Sigmoid colon (tissue), 7 donors: ENCODE results near the gene FEZ2. TPM values are rescaled to one million over a fixed set of nuclear protein-coding genes. Genes with fewer than 3 reads are reported as not detected.

Experiments
- DNase-seq: peaks from one replicate; pipeline ENCODE4 v3.0.0-alpha.2; 2019
- H3K27ac ChIP-seq, 4 donors: fragments of 200-600 bp; sonication (generic); one replicate each; pipeline ENCODE4 v1.5.1; 2016 to 2019; ENCODE audit warnings: mild to moderate bottlenecking in 1 of 4
- H3K27me3 ChIP-seq, 3 donors: fragments of 200-600 bp; sonication (generic); one replicate each; pipeline ENCODE4 v1.5.1; 2019; ENCODE audit warnings: mild to moderate bottlenecking in 1 of 3
- H3K36me3 ChIP-seq, 4 donors: fragments of 200-600 bp; sonication (generic); one replicate each; pipeline ENCODE4 v1.5.1; 2016 to 2019
- H3K4me1 ChIP-seq, 4 donors: fragments of 200-600 bp; sonication (generic); one replicate each; pipeline ENCODE4 v1.5.1; 2017 to 2019
- H3K4me3 ChIP-seq, 4 donors: fragments of 200-600 bp; sonication (generic); one replicate each; pipeline ENCODE4 v1.5.1; 2017 to 2019; ENCODE audit warnings: mild to moderate bottlenecking in 2 of 4, moderate library complexity in 1 of 4
- H3K9me3 ChIP-seq, 4 donors: fragments of 200-600 bp in 3 of 4; sonication (generic) in 3 of 4; one replicate each; pipeline versions ENCODE4 v1.5.1 to v1.6.1; 2013 to 2019
- CTCF ChIP-seq, 4 experiments: fragments of 450-650 bp in 3 of 4; fragments of 200-600 bp in 1 of 4; IDR thresholded peaks; one replicate each; pipeline ENCODE4 v1.5.1; 2016 to 2019; ENCODE audit warnings: antibody characterized with exemption in 4 of 4, mild to moderate bottlenecking in 3 of 4, moderate library complexity in 2 of 4
- EP300 ChIP-seq, 4 donors: sonication (generic); formaldehyde crosslinking; IDR thresholded peaks; one replicate each; pipeline ENCODE4 v1.6.1; 2017; ENCODE audit warnings: antibody characterized with exemption in 4 of 4
- POLR2A ChIP-seq, 2 donors: fragments of 450-650 bp; IDR thresholded peaks; one replicate each; pipeline ENCODE4 v1.6.1; 2016; ENCODE audit warnings: antibody characterized with exemption in 2 of 2, mild to moderate bottlenecking in 2 of 2, moderate library complexity in 2 of 2
- POLR2AphosphoS5 ChIP-seq, 4 donors: sonication (generic); formaldehyde crosslinking; IDR thresholded peaks; one replicate each; pipeline ENCODE4 v1.6.1; 2017; ENCODE audit warnings: antibody characterized with exemption in 4 of 4
- WGBS, 2 donors: extraction: QIAGEN DNeasy Blood & Tissue Kit; methylation state at CpG; one replicate each; pipeline ENCODE4 v1.1.7; 2013; 5-methylcytosine and 5-hydroxymethylcytosine counted together
- intact Hi-C: fragments of 100-400 bp; cut with DNase I; formaldehyde crosslinking; loops from one replicate; pipeline ENCODE4 v1.15.1; 2023
- polyA plus RNA-seq, 3 donors: library from polyadenylated mRNA; stranded (reverse); fragments of 200-250 nt; gene quantifications; one replicate each; pipeline ENCODE4 v1.2.3, GENCODE V29; 2013
- total RNA-seq, 4 donors: library from RNA; depleted of rRNA; stranded (reverse); fragments of >200 nt; gene quantifications; one replicate each; pipeline ENCODE4 v1.1.0, GENCODE V29; 2016
- donor health status: healthy with polysubstance abuse.
- donor health status: Bipolar disorder and iron deficiency.
- donor health status: healthy.

The FEZ2 gene
- total and polyA plus RNA-seq, 7 donors, result 25.9 to 53.9 (median 41.8) TPM

GRCh38 chr2:36626071-36626470, 28.1 kb upstream of the FEZ2 start:
- H3K27me3 ChIP-seq, result no peaks in the 10 kb centered on the region
- 96 to 97% methylated on average over 3 of the region's 3 CpGs for WGBS, 2 donors
- no peak overlapping the region for H3K27ac ChIP-seq
- H3K36me3 ChIP-seq, result no peaks in the 10 kb centered on the region
- no peak for DNase-seq
- intact Hi-C loops, result no loop called here
- no peaks in the 10 kb centered on the region for H3K4me1 ChIP-seq
- no peak overlapping the region for H3K4me3 ChIP-seq
- TF ChIP-seq POLR2AphosphoS5 (IDR thresholded peaks at IDR 0.05) (no peak), CTCF (IDR thresholded peaks at IDR 0.05) (no peak), POLR2A (IDR thresholded peaks at IDR 0.05) (no peak), EP300 (IDR thresholded peaks at IDR 0.05) (no peak)
- H3K9me3 ChIP-seq, result peaks cover 0 to 9% (median 5%) of the 10 kb centered on the region in 4 donors

GRCh38 chr2:36625304-36625703, 27.3 kb upstream of the FEZ2 start:
- DNase-seq, result no peak
- Histone ChIP-seq H3K27me3 (no peaks in the 10 kb centered on the region), H3K4me1 (no peaks in the 10 kb centered on the region), H3K9me3 (peaks cover 0 to 9% (median 5%) of the 10 kb centered on the region in 4 donors), H3K27ac (no peak overlapping the region), H3K4me3 (no peak overlapping the region), H3K36me3 (no peaks in the 10 kb centered on the region)
- WGBS, 2 donors, result 84 to 88% methylated on average over 2 of the region's 2 CpGs
- TF ChIP-seq EP300 (IDR thresholded peaks at IDR 0.05) (no peak), POLR2A (IDR thresholded peaks at IDR 0.05) (no peak), POLR2AphosphoS5 (IDR thresholded peaks at IDR 0.05) (no peak), CTCF (IDR thresholded peaks at IDR 0.05) (no peak)
- intact Hi-C loops, result no loop called here

- H3K4me1 ChIP-seq, result no peaks in the 10 kb centered on the region
- no peak for DNase-seq
- H3K27ac ChIP-seq, result no peak overlapping the region
- no peaks in the 10 kb centered on the region for H3K36me3 ChIP-seq
- H3K27me3 ChIP-seq, result no peaks in the 10 kb centered on the region
- no peak overlapping the region for H3K4me3 ChIP-seq
- peaks cover 0 to 4% (median 3%) of the 10 kb centered on the region in 4 donors for H3K9me3 ChIP-seq
- intact Hi-C loops, result no loop called here
- TF ChIP-seq CTCF (IDR thresholded peaks at IDR 0.05) (no peak), POLR2A (IDR thresholded peaks at IDR 0.05) (no peak), POLR2AphosphoS5 (IDR thresholded peaks at IDR 0.05) (no peak), EP300 (IDR thresholded peaks at IDR 0.05) (no peak)
- 96 to 98% methylated on average over 2 of the region's 2 CpGs for WGBS, 2 donors
Observed at GRCh38 chr2:36620321-36620720, 22.4 kb upstream of the FEZ2 start.

GRCh38 chr2:36618381-36618780, 20.4 kb upstream of the FEZ2 start:
- no peaks in the 10 kb centered on the region for H3K4me1 ChIP-seq
- H3K27ac ChIP-seq, result no peak overlapping the region
- intact Hi-C loops, result no loop called here
- no peak for DNase-seq
- H3K36me3 ChIP-seq, result no peaks in the 10 kb centered on the region
- H3K4me3 ChIP-seq, result no peak overlapping the region
- no peaks in the 10 kb centered on the region for H3K9me3 ChIP-seq
- TF ChIP-seq POLR2AphosphoS5 (IDR thresholded peaks at IDR 0.05) (no peak), EP300 (IDR thresholded peaks at IDR 0.05) (no peak), CTCF (IDR thresholded peaks at IDR 0.05) (no peak), POLR2A (IDR thresholded peaks at IDR 0.05) (no peak)
- 69 to 74% methylated on average over 1 of the region's 1 CpG for WGBS, 2 donors
- no peaks in the 10 kb centered on the region for H3K27me3 ChIP-seq

- Histone ChIP-seq H3K36me3 (no peaks in the 10 kb centered on the region), H3K27ac (no peak overlapping the region), H3K4me1 (no peaks in the 10 kb centered on the region), H3K9me3 (no peaks in the 10 kb centered on the region), H3K4me3 (no peak overlapping the region), H3K27me3 (no peaks in the 10 kb centered on the region)
- DNase-seq, result no peak
- intact Hi-C loops, result no loop called here
- TF ChIP-seq POLR2A (IDR thresholded peaks at IDR 0.05) (no peak), CTCF (IDR thresholded peaks at IDR 0.05) (no peak), EP300 (IDR thresholded peaks at IDR 0.05) (no peak), POLR2AphosphoS5 (IDR thresholded peaks at IDR 0.05) (no peak)
Observed at GRCh38 chr2:36616947-36617346, 19.0 kb upstream of the FEZ2 start.
